Ovary (tissue), 9 donors: ENCODE results near the gene IFIT5. TPM values are rescaled to one million over a fixed set of nuclear protein-coding genes. Genes with fewer than 3 reads are reported as not detected.

Experiments used
- DNase-seq, 5 donors: peaks; one replicate each; pipeline ENCODE4 v3.0.0-alpha.2; 2019 to 2020
- H3K27ac ChIP-seq, 2 donors: fragments of 200-600 bp; one replicate each; pipeline versions ENCODE4 v1.5.1 to v1.8.0; 2019 to 2022
- H3K27me3 ChIP-seq: fragments of 200-600 bp; one replicate; pipeline ENCODE4 v1.8.0; 2022
- H3K36me3 ChIP-seq: fragments of 200-600 bp; sonication (generic); one replicate; pipeline ENCODE4 v1.5.1; 2019
- H3K4me1 ChIP-seq: one replicate; pipeline ENCODE4 v1.8.1; 2013; ENCODE audit warnings: mild to moderate bottlenecking, moderate library complexity; ENCODE audit not compliant: insufficient read depth
- H3K4me3 ChIP-seq: fragments of 200-600 bp; sonication (generic); one replicate; pipeline ENCODE4 v1.5.1; 2017
- H3K9me3 ChIP-seq, 2 donors: fragments of 200-600 bp in 1 of 2; sonication (generic) in 1 of 2; one replicate each; pipeline versions ENCODE4 v1.5.1 to v1.8.1; 2013 to 2019; ENCODE audit warnings: mild to moderate bottlenecking in 1 of 2, moderate library complexity in 1 of 2
- CTCF ChIP-seq, 3 donors: fragments of 450-650 bp in 2 of 3; fragments of 200-600 bp in 1 of 3; IDR thresholded peaks; one replicate each; pipeline versions ENCODE4 v1.5.1 to v1.8.0; 2016 to 2022; ENCODE audit warnings: antibody characterized with exemption in 3 of 3, mild to moderate bottlenecking in 1 of 3
- EP300 ChIP-seq: sonication (generic); formaldehyde crosslinking; IDR thresholded peaks from one replicate; pipeline ENCODE4 v1.6.1; 2017; ENCODE audit warnings: antibody characterized with exemption
- POLR2A ChIP-seq: fragments of 450-650 bp; IDR thresholded peaks from one replicate; pipeline ENCODE4 v1.6.1; 2017; ENCODE audit warnings: antibody characterized with exemption, mild to moderate bottlenecking, moderate library complexity
- WGBS, 3 donors: extraction: QIAGEN DNeasy Blood & Tissue Kit in 1 of 3; methylation state at CpG; one replicate each; pipeline versions ENCODE4 v1.1.5 to v1.1.7; 2013 to 2017; 5-methylcytosine and 5-hydroxymethylcytosine counted together
- intact Hi-C, 4 donors: fragments of 100-400 bp; cut with DNase I; formaldehyde crosslinking; loops; one replicate each; pipeline versions ENCODE4 v1.11.0 to v1.15.1; 2022 to 2023
- polyA plus RNA-seq, 2 donors: library from polyadenylated mRNA; stranded (reverse); fragments of 200-250 nt in 1 of 2; fragments of 350-450 nt in 1 of 2; fragmentation: Illumina TruSeq in 1 of 2; extraction: RNeasy Lipid Tissue Mini Kit (QIAGEN cat#74804) in 1 of 2; gene quantifications; one replicate each; pipeline ENCODE4 v1.2.3, GENCODE V29; 2013 to 2014
- total RNA-seq, 7 donors: library from RNA; depleted of rRNA in 2 of 7; stranded (reverse); fragments of >200 nt in 2 of 7; fragmentation: NEBNext Ultra II Directional in 3 of 7; extraction: Animal tissue kit (Norgen Biotek cat#: 25700) in 3 of 7; gene quantifications; one replicate each; pipeline versions ENCODE4 v1.1.0 to v1.2.4, GENCODE V29; 2016 to 2023
- donor health status: DM: no; HTN: no; CAD: no; lungs with moderate emphysema.
- donor health status: DM: no; HTN: no; CAD: no.
- donor health status: Bipolar disorder and iron deficiency.
- donor health status: DM: yes; HTN: yes; CAD: no.
- donor health status: DM: no; HTN: no; CAD: no.
- donor health status: DM: yes; HTN: yes; CAD: no.

Gene IFIT5
- total and polyA plus RNA-seq, 9 donors, result 8.7 to 22.0 (median 16.7) TPM

GRCh38 chr10:89421018-89421476, 6.7 kb downstream of the IFIT5 start:
- Histone ChIP-seq H3K4me3 (no peak overlapping the region), H3K27me3 (no peaks in the 10 kb centered on the region), H3K4me1 (peaks cover 4% of the 10 kb centered on the region), H3K27ac (no peak overlapping the region), H3K9me3 (no peaks in the 10 kb centered on the region), H3K36me3 (no peaks in the 10 kb centered on the region)
- no peak for DNase-seq
- 84 to 100% (median 97%) methylated on average over 2 of the region's 2 CpGs for WGBS, 3 donors
- no peak for TF ChIP-seq POLR2A
- TF ChIP-seq CTCF (IDR thresholded peaks at IDR 0.05), result no peak
- no peak for TF ChIP-seq EP300
- intact Hi-C loops, result no loop called here

- no peaks in the 10 kb centered on the region for H3K36me3 ChIP-seq
- H3K27me3 ChIP-seq, result no peaks in the 10 kb centered on the region
- TF ChIP-seq POLR2A, result no peak
- no peak for TF ChIP-seq EP300
- TF ChIP-seq CTCF (IDR thresholded peaks at IDR 0.05), result no peak
- no peaks in the 10 kb centered on the region for H3K4me1 ChIP-seq
- DNase-seq, result no peak
- intact Hi-C loops, result loop anchor here in 3 of 4 donors (5.0 kb wide), 2 partner anchors 132 to 137 kb away; no protein-coding TSS in a partner anchor
- H3K4me3 ChIP-seq, result no peak overlapping the region
- H3K27ac ChIP-seq, result no peak overlapping the region
- H3K9me3 ChIP-seq, result no peaks in the 10 kb centered on the region
- WGBS, 3 donors, result 81 to 87% (median 83%) methylated on average over 5 of the region's 5 CpGs
Observed at GRCh38 chr10:89425000-89425399, 10.6 kb downstream of the IFIT5 start.

GRCh38 chr10:89426230-89426868, 12.0 kb downstream of the IFIT5 start:
- H3K9me3 ChIP-seq, result no peaks in the 10 kb centered on the region
- peak; percentile 26 to 78 (median 75) for TF ChIP-seq CTCF (IDR thresholded peaks at IDR 0.05)
- no peak for TF ChIP-seq POLR2A
- TF ChIP-seq EP300, result no peak
- H3K27me3 ChIP-seq, result no peaks in the 10 kb centered on the region
- no peaks in the 10 kb centered on the region for H3K36me3 ChIP-seq
- H3K27ac ChIP-seq, result no peak overlapping the region
- WGBS, 3 donors, result 50 to 55% (median 53%) methylated on average over 5 of the region's 5 CpGs
- no peak overlapping the region for H3K4me3 ChIP-seq
- no peaks in the 10 kb centered on the region for H3K4me1 ChIP-seq
- intact Hi-C loops, result loop anchor here (2.0 to 5.0 kb wide), 3 partner anchors 131 to 136 kb away; no protein-coding TSS in a partner anchor
- peak in 1 of 5 donors; percentile 38 for DNase-seq

GRCh38 chr10:89427629-89428028, 13.3 kb downstream of the IFIT5 start:
- no peak for DNase-seq
- no peaks in the 10 kb centered on the region for H3K36me3 ChIP-seq
- no peaks in the 10 kb centered on the region for H3K9me3 ChIP-seq
- H3K27ac ChIP-seq, result no peak overlapping the region
- TF ChIP-seq CTCF (IDR thresholded peaks at IDR 0.05), result no peak
- TF ChIP-seq POLR2A, result no peak
- TF ChIP-seq EP300, result no peak
- H3K27me3 ChIP-seq, result no peaks in the 10 kb centered on the region
- intact Hi-C loops, result loop anchor here (2.0 to 5.0 kb wide), 3 partner anchors 130 to 135 kb away; no protein-coding TSS in a partner anchor
- no peak overlapping the region for H3K4me3 ChIP-seq
- WGBS, 3 donors, result 81 to 85% (median 82%) methylated on average over 4 of the region's 4 CpGs
- H3K4me1 ChIP-seq, result no peaks in the 10 kb centered on the region
